Transverse colon (tissue), 4 donors: ENCODE data around the gene BTG4. TPM values are rescaled to one million over a fixed set of nuclear protein-coding genes. Genes with fewer than 3 reads are reported as not detected.

Experiments
- DNase-seq: peaks from one replicate; pipeline ENCODE4 v3.0.0-alpha.2; 2019
- H3K27ac ChIP-seq, 4 donors: fragments of 200-600 bp; sonication (generic); 2 replicates each; pipeline ENCODE4 v1.5.1; 2016 to 2018; ENCODE audit warnings: inconsistent platforms in 4 of 4
- H3K27me3 ChIP-seq: fragments of 200-600 bp; sonication (generic); 2 replicates; pipeline ENCODE4 v1.5.1; 2017; ENCODE audit warnings: inconsistent platforms
- H3K36me3 ChIP-seq, 4 donors: fragments of 200-600 bp; sonication (generic); 2 replicates each; pipeline ENCODE4 v1.5.1; 2017 to 2019; ENCODE audit warnings: inconsistent platforms in 4 of 4
- H3K4me1 ChIP-seq, 4 donors: fragments of 200-600 bp; sonication (generic); 2 replicates each; pipeline ENCODE4 v1.5.1; 2017 to 2020; ENCODE audit warnings: inconsistent platforms in 4 of 4
- H3K4me3 ChIP-seq, 4 donors: fragments of 200-600 bp; sonication (generic); 1 replicate in 1 of 4; 2 replicates in 3 of 4; pipeline versions ENCODE4 v1.5.1 to v1.6.1; 2017 to 2019; ENCODE audit warnings: inconsistent platforms in 4 of 4
- H3K9me3 ChIP-seq, 2 donors: fragments of 200-600 bp; sonication (generic); 2 replicates each; pipeline ENCODE4 v1.5.1; 2017 to 2019; ENCODE audit warnings: inconsistent platforms in 2 of 2
- EP300 ChIP-seq: sonication (generic); formaldehyde crosslinking; IDR thresholded peaks from one replicate; pipeline ENCODE4 v1.6.1; 2017; ENCODE audit warnings: antibody characterized with exemption, low read depth
- POLR2A ChIP-seq: fragments of 450-650 bp; IDR thresholded peaks from one replicate; pipeline ENCODE4 v1.6.1; 2016; ENCODE audit warnings: antibody characterized with exemption, mild to moderate bottlenecking, moderate library complexity
- POLR2AphosphoS5 ChIP-seq, 3 donors: sonication (generic); formaldehyde crosslinking; IDR thresholded peaks; one replicate each; pipeline ENCODE4 v1.6.1; 2016; ENCODE audit warnings: antibody characterized with exemption in 3 of 3
- WGBS, 2 donors: methylation state at CpG; one replicate each; pipeline ENCODE4 v1.1.5; 2018; ENCODE audit warnings: low coverage in 1 of 2; 5-methylcytosine and 5-hydroxymethylcytosine counted together
- in situ Hi-C, 4 donors: fragments of 200-750 bp; cut with MboI; loops; one replicate each; pipeline versions ENCODE4 v1.15.0 to v1.15.1; 2017; ENCODE audit warnings: low sequenced_read_pairs in 3 of 4, low pct_ligation_motif_present in 1 of 4, low pct_unique_long_range_greater_than_20kb in 1 of 4
- intact Hi-C: fragments of 100-400 bp; cut with DNase I; formaldehyde crosslinking; loops from one replicate; pipeline ENCODE4 v1.15.1; 2023; ENCODE audit warnings: low total_unique reads
- total RNA-seq, 4 donors: library from RNA; depleted of rRNA; stranded (reverse); fragments of >200 nt; gene quantifications; one replicate each; pipeline ENCODE4 v1.1.0, GENCODE V29; 2016
- TF ChIP-seq, protein P1 (sequence below), 5 experiments: fragments of 200-600 bp in 3 of 5; fragments of 450-650 bp in 2 of 5; sonication (generic) in 3 of 5; IDR thresholded peaks; 1 replicate in 2 of 5; 2 replicates in 3 of 5; pipeline ENCODE4 v1.5.1; 2016 to 2017; ENCODE audit warnings: antibody characterized with exemption in 5 of 5, inconsistent platforms in 3 of 5, mild to moderate bottlenecking in 2 of 5, moderate library complexity in 1 of 5

BTG4 gene
- total RNA-seq, 4 donors from 2014 or later: not detected

DNA sequence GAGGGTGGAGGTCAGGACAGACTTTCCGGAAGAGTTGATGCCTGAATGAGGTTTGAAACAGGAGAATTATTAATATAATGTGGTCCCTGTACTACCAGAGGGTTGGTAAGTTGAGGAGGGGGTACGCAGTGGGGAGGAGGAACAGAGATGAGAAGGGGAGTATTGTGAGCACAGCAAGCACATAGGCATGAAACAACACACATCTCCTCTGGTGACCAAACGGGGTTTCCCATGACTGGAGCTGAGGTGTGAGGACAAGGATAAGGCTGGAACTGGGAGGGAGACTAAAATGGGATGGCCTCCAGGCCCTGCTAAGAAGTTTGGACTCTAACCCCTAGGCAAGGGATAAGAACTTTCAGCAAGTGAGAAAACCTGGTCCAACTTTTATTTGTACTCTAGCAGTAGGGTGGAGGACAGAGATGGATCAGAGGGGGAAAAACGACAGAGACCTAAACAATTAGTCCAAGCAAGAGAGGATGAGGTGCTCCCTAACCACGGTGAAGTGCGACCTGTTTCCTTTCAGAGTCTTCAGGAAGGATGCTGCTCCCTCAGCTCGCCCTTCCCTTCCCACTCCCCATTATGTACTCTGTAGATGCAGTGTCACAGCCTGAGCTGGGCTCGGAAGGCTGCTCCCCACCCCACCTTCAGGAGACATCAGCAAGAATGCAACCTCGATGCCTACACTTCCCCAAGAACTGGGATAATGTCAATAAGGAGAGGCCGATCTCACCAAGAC is 59.2 kb downstream of the BTG4 start:
- no peak for DNase-seq
- H3K36me3 ChIP-seq: no peaks in the 10 kb centered on the region
- in situ Hi-C loops: loop anchor here in 1 of 4 donors (25.0 kb wide), 1 partner anchor 991 kb away; no protein-coding TSS in a partner anchor
- no peak overlapping the region for H3K27ac ChIP-seq
- H3K27me3 ChIP-seq: peaks cover 7% of the 10 kb centered on the region
- H3K4me3 ChIP-seq: no peak overlapping the region
- intact Hi-C loops: no loop called here
- no peaks in the 10 kb centered on the region for H3K4me1 ChIP-seq
- no peaks in the 10 kb centered on the region for H3K9me3 ChIP-seq
- WGBS, 2 donors: 69 to 78% methylated on average over 6 to 10 of the region's 10 CpGs
- TF ChIP-seq POLR2A (no peak), POLR2AphosphoS5 (IDR thresholded peaks at IDR 0.05) (no peak), EP300 (no peak)
- TF ChIP-seq, protein P1, sequence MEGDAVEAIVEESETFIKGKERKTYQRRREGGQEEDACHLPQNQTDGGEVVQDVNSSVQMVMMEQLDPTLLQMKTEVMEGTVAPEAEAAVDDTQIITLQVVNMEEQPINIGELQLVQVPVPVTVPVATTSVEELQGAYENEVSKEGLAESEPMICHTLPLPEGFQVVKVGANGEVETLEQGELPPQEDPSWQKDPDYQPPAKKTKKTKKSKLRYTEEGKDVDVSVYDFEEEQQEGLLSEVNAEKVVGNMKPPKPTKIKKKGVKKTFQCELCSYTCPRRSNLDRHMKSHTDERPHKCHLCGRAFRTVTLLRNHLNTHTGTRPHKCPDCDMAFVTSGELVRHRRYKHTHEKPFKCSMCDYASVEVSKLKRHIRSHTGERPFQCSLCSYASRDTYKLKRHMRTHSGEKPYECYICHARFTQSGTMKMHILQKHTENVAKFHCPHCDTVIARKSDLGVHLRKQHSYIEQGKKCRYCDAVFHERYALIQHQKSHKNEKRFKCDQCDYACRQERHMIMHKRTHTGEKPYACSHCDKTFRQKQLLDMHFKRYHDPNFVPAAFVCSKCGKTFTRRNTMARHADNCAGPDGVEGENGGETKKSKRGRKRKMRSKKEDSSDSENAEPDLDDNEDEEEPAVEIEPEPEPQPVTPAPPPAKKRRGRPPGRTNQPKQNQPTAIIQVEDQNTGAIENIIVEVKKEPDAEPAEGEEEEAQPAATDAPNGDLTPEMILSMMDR (IDR thresholded peaks at IDR 0.05): no peak

DNA sequence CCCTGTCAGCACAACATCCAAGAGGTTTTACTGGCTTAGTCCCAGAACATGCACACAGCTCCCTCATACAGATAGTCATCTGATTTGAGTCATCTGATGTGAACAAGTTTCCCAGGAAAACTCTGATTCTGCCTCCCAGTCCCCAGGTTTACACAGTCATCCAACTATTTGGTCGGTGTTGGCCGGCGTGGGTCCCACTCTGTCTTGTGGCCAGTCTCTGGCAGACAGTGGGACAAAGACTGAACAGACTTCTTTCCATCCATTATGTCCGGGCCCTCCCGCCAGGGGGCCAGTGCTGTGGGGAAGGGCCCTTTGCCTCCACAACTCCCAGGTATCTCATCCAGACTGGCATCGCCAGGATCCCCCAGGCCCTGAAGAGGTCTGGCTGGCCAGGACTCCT is 60.0 kb downstream of the BTG4 start:
- no peak overlapping the region for H3K4me3 ChIP-seq
- no peaks in the 10 kb centered on the region for H3K36me3 ChIP-seq
- TF ChIP-seq POLR2AphosphoS5 (IDR thresholded peaks at IDR 0.05) (no peak), EP300 (no peak), POLR2A (no peak)
- TF ChIP-seq, protein P1 (IDR thresholded peaks at IDR 0.05): no peak
- no peaks in the 10 kb centered on the region for H3K9me3 ChIP-seq
- no peaks in the 10 kb centered on the region for H3K4me1 ChIP-seq
- peaks cover 7% of the 10 kb centered on the region for H3K27me3 ChIP-seq
- DNase-seq: no peak
- in situ Hi-C loops: loop anchor here in 1 of 4 donors (25.0 kb wide), 1 partner anchor 990 kb away; no protein-coding TSS in a partner anchor
- no peak overlapping the region for H3K27ac ChIP-seq
- intact Hi-C loops: no loop called here
- WGBS, 2 donors: 85% methylated on average over 6 of the region's 6 CpGs; no CpG with 5 or more reads in 1 of the 2 donors

DNA sequence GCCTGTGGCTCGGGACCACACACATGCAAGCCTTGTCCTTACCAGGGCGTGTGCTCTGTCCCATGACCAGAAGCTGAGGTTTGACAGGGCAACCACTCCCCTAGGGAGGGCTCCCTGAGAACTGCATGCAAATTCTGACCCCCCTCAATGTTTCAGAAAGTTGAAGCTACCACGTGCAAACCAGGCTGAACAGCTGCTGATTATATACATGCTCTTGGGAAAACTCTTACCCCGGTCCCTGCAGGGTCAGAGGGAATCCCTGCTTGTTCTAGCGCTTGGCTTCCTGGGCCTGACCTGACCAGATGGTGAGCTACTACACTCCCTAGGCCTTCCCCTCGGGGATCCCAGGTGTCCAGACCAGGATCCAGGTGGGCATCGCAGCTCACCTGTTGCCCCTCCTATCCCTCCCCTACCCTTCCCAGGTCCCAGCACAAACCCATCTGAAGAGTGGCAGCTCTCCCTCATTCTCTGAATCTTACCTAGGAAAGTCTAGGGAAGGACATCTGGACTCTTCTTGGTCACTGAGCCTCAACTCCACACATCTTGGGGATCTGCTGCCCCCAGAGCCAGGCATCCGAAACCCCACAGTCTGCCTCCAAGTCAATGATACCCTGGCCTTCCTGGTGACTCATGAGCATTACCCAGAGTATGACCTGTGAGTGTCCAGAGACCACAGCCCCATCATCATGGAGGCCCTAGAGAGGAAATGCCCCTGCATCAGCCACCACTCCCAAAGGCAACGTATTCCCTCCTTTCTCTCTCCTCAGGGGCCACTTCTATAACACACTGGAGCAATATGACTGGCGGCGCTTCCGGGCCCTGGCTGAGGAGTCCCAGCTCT is 61.5 kb downstream of the BTG4 start:
- H3K4me3 ChIP-seq: no peak overlapping the region
- no peak overlapping the region for H3K27ac ChIP-seq
- TF ChIP-seq EP300: no peak
- TF ChIP-seq POLR2AphosphoS5 (IDR thresholded peaks at IDR 0.05): no peak
- TF ChIP-seq, protein P1 (IDR thresholded peaks at IDR 0.05): no peak
- no peak for TF ChIP-seq POLR2A
- H3K9me3 ChIP-seq: no peaks in the 10 kb centered on the region
- no peaks in the 10 kb centered on the region for H3K27me3 ChIP-seq
- in situ Hi-C loops (loop anchor here in 1 of 4 donors (25.0 kb wide), 1 partner anchor 988 kb away; no protein-coding TSS in a partner anchor), intact Hi-C loops (no loop called here)
- no peak for DNase-seq
- 84% methylated on average over 12 of the region's 12 CpGs; no CpG with 5 or more reads in 1 of the 2 donors for WGBS, 2 donors
- peaks cover 0 to 7% (median 3%) of the 10 kb centered on the region in 4 donors for H3K4me1 ChIP-seq
- no peaks in the 10 kb centered on the region for H3K36me3 ChIP-seq
